Measurements from ENCODE around the gene DDX21. TPM values are rescaled to one million over a fixed set of nuclear protein-coding genes. Genes with fewer than 3 reads are reported as not detected.

The DDX21 gene
- total and polyA plus RNA-seq, 2 of the 13 experiments (the other 11 are each of a cell fraction or from before 2014, with no cell fraction given), result 52.5 to 147 TPM

- Histone ChIP-seq H3K27me3 (ENCODE audit: control insufficient read depth in 1 of 2, insufficient read depth in 2 of 2, low read length in 2 of 2) (no peaks in the 10 kb centered on the region), H2AFZ (ENCODE audit: low read length) (no peak overlapping the region), H3K4me2 (ENCODE audit: low read depth, low read length) (no peak overlapping the region), H4K20me1 (ENCODE audit: insufficient read depth, low read length) (no peaks in the 10 kb centered on the region), H3K27ac (ENCODE audit: extremely low read length, insufficient read depth, low read length) (no peak overlapping the region), H3K79me2 (ENCODE audit: insufficient read depth, low read length) (no peaks in the 10 kb centered on the region), H3K4me1 (ENCODE audit: insufficient read depth, low read length) (no peaks in the 10 kb centered on the region), H3K9me3 (ENCODE audit: low read length) (no peaks in the 10 kb centered on the region), H3K4me3 (replicated peaks in 1 of 3; ENCODE audit: insufficient read depth in 1 of 3, low read depth in 2 of 3, low read length in 3 of 3) (no peak overlapping the region), H3K9ac (ENCODE audit: insufficient read depth, low read depth, low read length) (no peak overlapping the region), H3K36me3 (replicated peaks in 1 of 2; ENCODE audit: control insufficient read depth in 1 of 2, insufficient read depth in 2 of 2, low read length in 2 of 2) (no peaks in the 10 kb centered on the region)
- WGBS (ENCODE audit: low lambda C conversion rate), result 89% methylated on average over 18 of the region's 19 CpGs
- POLR2A ChIA-PET, result no interaction called here
- in situ Hi-C loops (cut with HindIII; ENCODE audit: extremely low pct_ligation_motif_present, low pct_unique_long_range_greater_than_20kb), result no loop called here
- no TSS peak for BruUV-seq (replicated peaks)
- FAIRE-seq (no peak), ATAC-seq (no peak), DNase-seq (ENCODE audit: low spot score) (no peak)
- CTCF ChIA-PET (ENCODE audit: low intra/inter-chr PET ratio, low total read pairs), result no interaction called here
- intact Hi-C loops (cut with micrococcal nuclease; ENCODE audit: unreplicated experiment), result no loop called here
- TF ChIP-seq PLSCR1 (CRISPR knock-in tag; IDR thresholded peaks at IDR 0.05; ENCODE audit: borderline replicate concordance) (no peak), ELF4 (CRISPR knock-in tag; IDR thresholded peaks at IDR 0.05; ENCODE audit: borderline replicate concordance) (no peak), ZBTB14 (CRISPR knock-in tag; IDR thresholded peaks at IDR 0.05) (no peak), GRHL1 (CRISPR knock-in tag; conservative IDR thresholded peaks at IDR 0.05) (no peak), ZNF746 (CRISPR knock-in tag; IDR thresholded peaks at IDR 0.05) (no peak), GATAD1 (CRISPR knock-in tag; IDR thresholded peaks at IDR 0.05) (no peak), FUBP1 (CRISPR knock-in tag; IDR thresholded peaks at IDR 0.05; ENCODE audit: borderline replicate concordance) (no peak), ZNF703 (CRISPR knock-in tag; IDR thresholded peaks at IDR 0.05; ENCODE audit: borderline replicate concordance) (no peak), CHCHD3 (CRISPR knock-in tag; IDR thresholded peaks at IDR 0.05) (no peak), FOXK2 (IDR thresholded peaks at IDR 0.05) (no peak), PPARG (CRISPR knock-in tag; conservative IDR thresholded peaks at IDR 0.05) (no peak), ZNF800 (CRISPR knock-in tag; IDR thresholded peaks at IDR 0.05) (no peak), NFE2 (CRISPR knock-in tag; IDR thresholded peaks at IDR 0.05) (no peak), SMARCE1 (IDR thresholded peaks at IDR 0.05; ENCODE audit: borderline replicate concordance) (no peak), ZNF30 (CRISPR knock-in tag; IDR thresholded peaks at IDR 0.05) (no peak), MAFF (IDR thresholded peaks at IDR 0.05; ENCODE audit: low read depth, low read length) (no peak), ATF2 (CRISPR knock-in tag; IDR thresholded peaks at IDR 0.05) (no peak), SOX5 (CRISPR knock-in tag; IDR thresholded peaks at IDR 0.05; ENCODE audit: borderline replicate concordance) (no peak)
Measured at GRCh38 chr10:69022611-69023010, 66.6 kb downstream of the DDX21 start.

All from HepG2 (cell line).